SK-N-SH treated with all-trans-retinoic acid at 6 μM for 48 hours (cell line): Measurements from ENCODE around the gene GMCL1.

Experiments
- ATAC-seq: fragments of 200-7000 bp; cut with Tn5 transposase; 3 replicates; pipeline ENCODE4 v1.9.1; 2020; ENCODE audit warnings: mild to moderate bottlenecking, moderate library complexity
- ARNTL ChIP-seq: fragments of 450-650 bp; formaldehyde crosslinking; IDR thresholded peaks from 2 replicates; pipeline ENCODE4 v1.5.0; 2020; ENCODE audit warnings: low read depth, mild to moderate bottlenecking, moderate library complexity, borderline replicate concordance
- BACH2 ChIP-seq: fragments of 250-450 bp; sonication (Bioruptor Pico); IDR thresholded peaks from 2 replicates; pipeline ENCODE4 v1.9.0; 2021; ENCODE audit warnings: mild to moderate bottlenecking, borderline replicate concordance
- CSDC2 ChIP-seq: fragments of 250-450 bp; sonication (Bioruptor Pico); IDR thresholded peaks from 2 replicates; pipeline ENCODE4 v1.5.0; 2020; ENCODE audit warnings: mild to moderate bottlenecking, moderate library complexity
- ESRRG ChIP-seq: fragments of 250-450 bp; sonication (Bioruptor Pico); IDR thresholded peaks from 2 replicates; pipeline ENCODE4 v1.6.1; 2021; ENCODE audit warnings: mild to moderate bottlenecking
- GLIS3 ChIP-seq: fragments of 250-450 bp; sonication (Bioruptor Pico); IDR thresholded peaks from 2 replicates; pipeline ENCODE4 v1.5.0; 2020; ENCODE audit warnings: mild to moderate bottlenecking, moderate library complexity
- ISL1 ChIP-seq: fragments of 250-450 bp; sonication (Bioruptor Pico); IDR thresholded peaks from 2 replicates; pipeline ENCODE4 v2.1.2; 2022; ENCODE audit warnings: mild to moderate bottlenecking, moderate library complexity
- OSR1 ChIP-seq: fragments of 250-450 bp; sonication (Bioruptor Pico); IDR thresholded peaks from 2 replicates; pipeline ENCODE4 v1.8.0; 2022; ENCODE audit warnings: moderate library complexity, mild to moderate bottlenecking, inconsistent platforms
- PPARA ChIP-seq: fragments of 250-450 bp; sonication (Bioruptor Pico); IDR thresholded peaks from 2 replicates; pipeline ENCODE4 v1.5.0; 2020; ENCODE audit warnings: mild to moderate bottlenecking, borderline replicate concordance
- RARB ChIP-seq: fragments of 250-450 bp; sonication (Bioruptor Pico); IDR thresholded peaks from 2 replicates; pipeline ENCODE4 v1.8.0; 2021; ENCODE audit warnings: mild to moderate bottlenecking, moderate library complexity
- SNAI2 ChIP-seq: fragments of 250-450 bp; sonication (Bioruptor Pico); IDR thresholded peaks from 2 replicates; pipeline ENCODE4 v1.5.0; 2020; ENCODE audit warnings: mild to moderate bottlenecking, moderate library complexity
- TCF4 ChIP-seq: fragments of 250-450 bp; sonication (Bioruptor Pico); IDR thresholded peaks from 2 replicates; pipeline ENCODE4 v1.8.0; 2021; ENCODE audit warnings: mild to moderate bottlenecking, moderate library complexity, borderline replicate concordance
- TOX ChIP-seq: fragments of 250-450 bp; sonication (Bioruptor Pico); IDR thresholded peaks from 2 replicates; pipeline ENCODE4 v1.8.0; 2021; ENCODE audit warnings: mild to moderate bottlenecking, moderate library complexity, borderline replicate concordance
- ZFP3 ChIP-seq: fragments of 250-450 bp; sonication (Bioruptor Pico); IDR thresholded peaks from 2 replicates; pipeline ENCODE4 v1.5.0; 2020; ENCODE audit warnings: mild to moderate bottlenecking, moderate library complexity
- ZFP30 ChIP-seq: fragments of 450-650 bp; formaldehyde crosslinking; IDR thresholded peaks from 2 replicates; pipeline ENCODE4 v1.5.0; 2022; ENCODE audit warnings: mild to moderate bottlenecking, moderate library complexity
- ZNF565 ChIP-seq: fragments of 450-650 bp; formaldehyde crosslinking; conservative IDR thresholded peaks from 2 replicates; pipeline ENCODE4 v1.5.0; 2020; ENCODE audit warnings: low read depth, mild to moderate bottlenecking, moderate library complexity
- ZNF70 ChIP-seq: fragments of 450-650 bp; formaldehyde crosslinking; IDR thresholded peaks from 2 replicates; pipeline ENCODE4 v1.5.0; 2020; ENCODE audit warnings: mild to moderate bottlenecking, moderate library complexity
- ZNF8 ChIP-seq: fragments of 450-650 bp; formaldehyde crosslinking; IDR thresholded peaks from 2 replicates; pipeline ENCODE4 v1.5.0; 2020; ENCODE audit warnings: mild to moderate bottlenecking, moderate library complexity
- TF ChIP-seq, protein P1 (sequence below): fragments of 250-450 bp; sonication (Bioruptor Pico); IDR thresholded peaks from 2 replicates; pipeline ENCODE4 v1.5.0; 2020; ENCODE audit warnings: mild to moderate bottlenecking, moderate library complexity
- TF ChIP-seq, protein P2 (sequence below): fragments of 250-450 bp; sonication (Bioruptor Pico); IDR thresholded peaks from 2 replicates; pipeline ENCODE4 v1.8.0; 2020; ENCODE audit warnings: mild to moderate bottlenecking, moderate library complexity, borderline replicate concordance
- TF ChIP-seq, protein P3 (sequence below): fragments of 250-450 bp; sonication (Bioruptor Pico); IDR thresholded peaks from 2 replicates; pipeline ENCODE4 v1.5.1; 2020; ENCODE audit warnings: low read depth, mild to moderate bottlenecking, moderate library complexity
- TF ChIP-seq, protein P4 (sequence below): fragments of 250-450 bp; sonication (Bioruptor Pico); IDR thresholded peaks from 2 replicates; pipeline ENCODE4 v1.5.1; 2021; ENCODE audit warnings: mild to moderate bottlenecking, moderate library complexity

Gene GMCL1

DNA sequence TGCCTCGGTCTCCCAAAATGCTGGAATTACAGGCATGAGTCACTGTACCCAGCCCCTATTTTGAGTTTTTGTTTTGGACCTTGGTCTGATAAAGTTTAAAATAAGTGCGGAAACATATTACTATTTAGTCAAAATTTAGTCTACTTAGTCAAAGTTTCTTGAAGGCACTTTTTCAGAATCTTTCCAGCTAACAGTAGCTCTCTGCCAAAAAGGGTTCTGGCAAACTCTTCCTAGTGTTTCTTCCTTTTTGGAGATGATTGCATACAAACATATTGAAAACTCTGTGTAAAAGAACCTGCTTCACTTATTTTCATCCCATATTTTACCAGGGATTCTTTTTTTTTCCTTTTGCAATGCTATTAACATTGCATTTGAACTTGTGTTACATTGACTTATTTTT, 28.8 kb downstream of the GMCL1 start:
- TF ChIP-seq ARNTL (CRISPR knock-in tag), result no peak
- no peak for TF ChIP-seq OSR1 (CRISPR knock-in tag)
- TF ChIP-seq CSDC2, result no peak
- TF ChIP-seq ISL1 (CRISPR knock-in tag), result no peak
- no peak for TF ChIP-seq GLIS3 (CRISPR knock-in tag)
- TF ChIP-seq TCF4 (CRISPR knock-in tag), result no peak
- no peak for TF ChIP-seq ZNF565 (CRISPR knock-in tag)
- no peak for TF ChIP-seq ZNF8 (CRISPR knock-in tag)
- TF ChIP-seq TOX (CRISPR knock-in tag), result no peak
- no peak for TF ChIP-seq SNAI2 (CRISPR knock-in tag)
- TF ChIP-seq, protein P1, sequence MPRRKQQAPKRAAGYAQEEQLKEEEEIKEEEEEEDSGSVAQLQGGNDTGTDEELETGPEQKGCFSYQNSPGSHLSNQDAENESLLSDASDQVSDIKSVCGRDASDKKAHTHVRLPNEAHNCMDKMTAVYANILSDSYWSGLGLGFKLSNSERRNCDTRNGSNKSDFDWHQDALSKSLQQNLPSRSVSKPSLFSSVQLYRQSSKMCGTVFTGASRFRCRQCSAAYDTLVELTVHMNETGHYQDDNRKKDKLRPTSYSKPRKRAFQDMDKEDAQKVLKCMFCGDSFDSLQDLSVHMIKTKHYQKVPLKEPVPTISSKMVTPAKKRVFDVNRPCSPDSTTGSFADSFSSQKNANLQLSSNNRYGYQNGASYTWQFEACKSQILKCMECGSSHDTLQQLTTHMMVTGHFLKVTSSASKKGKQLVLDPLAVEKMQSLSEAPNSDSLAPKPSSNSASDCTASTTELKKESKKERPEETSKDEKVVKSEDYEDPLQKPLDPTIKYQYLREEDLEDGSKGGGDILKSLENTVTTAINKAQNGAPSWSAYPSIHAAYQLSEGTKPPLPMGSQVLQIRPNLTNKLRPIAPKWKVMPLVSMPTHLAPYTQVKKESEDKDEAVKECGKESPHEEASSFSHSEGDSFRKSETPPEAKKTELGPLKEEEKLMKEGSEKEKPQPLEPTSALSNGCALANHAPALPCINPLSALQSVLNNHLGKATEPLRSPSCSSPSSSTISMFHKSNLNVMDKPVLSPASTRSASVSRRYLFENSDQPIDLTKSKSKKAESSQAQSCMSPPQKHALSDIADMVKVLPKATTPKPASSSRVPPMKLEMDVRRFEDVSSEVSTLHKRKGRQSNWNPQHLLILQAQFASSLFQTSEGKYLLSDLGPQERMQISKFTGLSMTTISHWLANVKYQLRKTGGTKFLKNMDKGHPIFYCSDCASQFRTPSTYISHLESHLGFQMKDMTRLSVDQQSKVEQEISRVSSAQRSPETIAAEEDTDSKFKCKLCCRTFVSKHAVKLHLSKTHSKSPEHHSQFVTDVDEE (CRISPR knock-in tag), result no peak
- no peak for TF ChIP-seq ZFP3 (CRISPR knock-in tag)
- no peak for ATAC-seq

DNA sequence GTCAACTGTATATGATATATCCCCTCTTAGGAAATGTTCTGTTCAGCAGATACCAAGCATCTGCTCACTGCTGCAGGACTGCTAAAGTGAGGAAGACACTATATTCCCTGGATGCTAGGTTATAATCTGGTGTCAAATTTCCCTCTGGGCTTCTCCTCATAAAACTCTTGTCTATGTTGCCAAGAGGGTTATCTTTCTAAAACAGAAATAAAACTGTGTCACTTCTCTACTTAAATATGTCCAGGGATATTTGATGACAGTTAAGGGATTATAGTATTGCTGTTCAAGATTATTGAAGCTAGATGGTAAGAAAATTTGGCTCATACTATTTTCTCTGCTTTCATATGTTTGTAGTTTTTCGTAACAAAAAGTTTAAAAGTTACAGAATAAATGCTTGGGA, 33.8 kb downstream of the GMCL1 start:
- TF ChIP-seq ARNTL (CRISPR knock-in tag), result no peak
- no peak for TF ChIP-seq PPARA (CRISPR knock-in tag)
- ATAC-seq, result no peak

DNA sequence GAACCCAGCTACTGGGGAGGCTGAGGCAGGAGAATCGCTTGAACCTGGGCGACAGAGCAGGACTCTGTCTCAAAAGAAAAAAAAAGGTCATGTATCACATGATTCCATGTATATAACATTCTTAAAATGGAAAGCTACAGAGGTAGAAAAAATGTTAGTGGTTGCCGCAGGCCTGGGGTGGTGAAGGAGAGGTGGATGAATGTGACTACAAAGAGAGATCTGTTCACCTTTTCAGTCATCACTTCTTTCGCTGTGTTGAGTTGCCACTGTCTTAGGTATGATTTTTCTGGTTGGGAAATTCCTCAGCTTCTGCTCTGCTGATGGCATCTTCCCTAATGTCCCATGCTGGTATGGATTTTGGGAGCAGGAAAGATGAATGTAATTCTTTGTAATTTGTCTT, 59.0 kb downstream of the GMCL1 start:
- TF ChIP-seq ZNF565 (CRISPR knock-in tag) (no peak), BACH2 (CRISPR knock-in tag) (no peak), ZFP3 (CRISPR knock-in tag) (no peak), ZNF70 (CRISPR knock-in tag) (no peak), GLIS3 (CRISPR knock-in tag) (no peak), TCF4 (CRISPR knock-in tag) (no peak), ZNF8 (CRISPR knock-in tag) (no peak), PPARA (CRISPR knock-in tag) (no peak), CSDC2 (no peak), SNAI2 (CRISPR knock-in tag) (no peak), ESRRG (CRISPR knock-in tag) (no peak), RARB (no peak), ZFP30 (CRISPR knock-in tag) (no peak), OSR1 (CRISPR knock-in tag) (no peak), ISL1 (CRISPR knock-in tag) (no peak), TOX (CRISPR knock-in tag) (no peak)
- TF ChIP-seq, protein P2, sequence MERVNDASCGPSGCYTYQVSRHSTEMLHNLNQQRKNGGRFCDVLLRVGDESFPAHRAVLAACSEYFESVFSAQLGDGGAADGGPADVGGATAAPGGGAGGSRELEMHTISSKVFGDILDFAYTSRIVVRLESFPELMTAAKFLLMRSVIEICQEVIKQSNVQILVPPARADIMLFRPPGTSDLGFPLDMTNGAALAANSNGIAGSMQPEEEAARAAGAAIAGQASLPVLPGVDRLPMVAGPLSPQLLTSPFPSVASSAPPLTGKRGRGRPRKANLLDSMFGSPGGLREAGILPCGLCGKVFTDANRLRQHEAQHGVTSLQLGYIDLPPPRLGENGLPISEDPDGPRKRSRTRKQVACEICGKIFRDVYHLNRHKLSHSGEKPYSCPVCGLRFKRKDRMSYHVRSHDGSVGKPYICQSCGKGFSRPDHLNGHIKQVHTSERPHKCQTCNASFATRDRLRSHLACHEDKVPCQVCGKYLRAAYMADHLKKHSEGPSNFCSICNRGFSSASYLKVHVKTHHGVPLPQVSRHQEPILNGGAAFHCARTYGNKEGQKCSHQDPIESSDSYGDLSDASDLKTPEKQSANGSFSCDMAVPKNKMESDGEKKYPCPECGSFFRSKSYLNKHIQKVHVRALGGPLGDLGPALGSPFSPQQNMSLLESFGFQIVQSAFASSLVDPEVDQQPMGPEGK (CRISPR knock-in tag), result no peak
- TF ChIP-seq, protein P1 (CRISPR knock-in tag), result no peak
- TF ChIP-seq, protein P3, sequence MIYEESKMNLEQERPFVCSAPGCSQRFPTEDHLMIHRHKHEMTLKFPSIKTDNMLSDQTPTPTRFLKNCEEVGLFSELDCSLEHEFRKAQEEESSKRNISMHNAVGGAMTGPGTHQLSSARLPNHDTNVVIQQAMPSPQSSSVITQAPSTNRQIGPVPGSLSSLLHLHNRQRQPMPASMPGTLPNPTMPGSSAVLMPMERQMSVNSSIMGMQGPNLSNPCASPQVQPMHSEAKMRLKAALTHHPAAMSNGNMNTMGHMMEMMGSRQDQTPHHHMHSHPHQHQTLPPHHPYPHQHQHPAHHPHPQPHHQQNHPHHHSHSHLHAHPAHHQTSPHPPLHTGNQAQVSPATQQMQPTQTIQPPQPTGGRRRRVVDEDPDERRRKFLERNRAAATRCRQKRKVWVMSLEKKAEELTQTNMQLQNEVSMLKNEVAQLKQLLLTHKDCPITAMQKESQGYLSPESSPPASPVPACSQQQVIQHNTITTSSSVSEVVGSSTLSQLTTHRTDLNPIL (CRISPR knock-in tag), result no peak
- TF ChIP-seq, protein P4, sequence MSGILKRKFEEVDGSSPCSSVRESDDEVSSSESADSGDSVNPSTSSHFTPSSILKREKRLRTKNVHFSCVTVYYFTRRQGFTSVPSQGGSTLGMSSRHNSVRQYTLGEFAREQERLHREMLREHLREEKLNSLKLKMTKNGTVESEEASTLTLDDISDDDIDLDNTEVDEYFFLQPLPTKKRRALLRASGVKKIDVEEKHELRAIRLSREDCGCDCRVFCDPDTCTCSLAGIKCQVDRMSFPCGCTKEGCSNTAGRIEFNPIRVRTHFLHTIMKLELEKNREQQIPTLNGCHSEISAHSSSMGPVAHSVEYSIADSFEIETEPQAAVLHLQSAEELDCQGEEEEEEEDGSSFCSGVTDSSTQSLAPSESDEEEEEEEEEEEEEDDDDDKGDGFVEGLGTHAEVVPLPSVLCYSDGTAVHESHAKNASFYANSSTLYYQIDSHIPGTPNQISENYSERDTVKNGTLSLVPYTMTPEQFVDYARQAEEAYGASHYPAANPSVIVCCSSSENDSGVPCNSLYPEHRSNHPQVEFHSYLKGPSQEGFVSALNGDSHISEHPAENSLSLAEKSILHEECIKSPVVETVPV (CRISPR knock-in tag), result no peak
- no peak for ATAC-seq
